ENCODE results near the gene RPUSD2.
"Not testable (repeated sequence)": the region's sequence is repeated elsewhere in the genome, so short reads cannot be mapped to it uniquely, and the experiment has no call there.

Gene RPUSD2

DNA sequence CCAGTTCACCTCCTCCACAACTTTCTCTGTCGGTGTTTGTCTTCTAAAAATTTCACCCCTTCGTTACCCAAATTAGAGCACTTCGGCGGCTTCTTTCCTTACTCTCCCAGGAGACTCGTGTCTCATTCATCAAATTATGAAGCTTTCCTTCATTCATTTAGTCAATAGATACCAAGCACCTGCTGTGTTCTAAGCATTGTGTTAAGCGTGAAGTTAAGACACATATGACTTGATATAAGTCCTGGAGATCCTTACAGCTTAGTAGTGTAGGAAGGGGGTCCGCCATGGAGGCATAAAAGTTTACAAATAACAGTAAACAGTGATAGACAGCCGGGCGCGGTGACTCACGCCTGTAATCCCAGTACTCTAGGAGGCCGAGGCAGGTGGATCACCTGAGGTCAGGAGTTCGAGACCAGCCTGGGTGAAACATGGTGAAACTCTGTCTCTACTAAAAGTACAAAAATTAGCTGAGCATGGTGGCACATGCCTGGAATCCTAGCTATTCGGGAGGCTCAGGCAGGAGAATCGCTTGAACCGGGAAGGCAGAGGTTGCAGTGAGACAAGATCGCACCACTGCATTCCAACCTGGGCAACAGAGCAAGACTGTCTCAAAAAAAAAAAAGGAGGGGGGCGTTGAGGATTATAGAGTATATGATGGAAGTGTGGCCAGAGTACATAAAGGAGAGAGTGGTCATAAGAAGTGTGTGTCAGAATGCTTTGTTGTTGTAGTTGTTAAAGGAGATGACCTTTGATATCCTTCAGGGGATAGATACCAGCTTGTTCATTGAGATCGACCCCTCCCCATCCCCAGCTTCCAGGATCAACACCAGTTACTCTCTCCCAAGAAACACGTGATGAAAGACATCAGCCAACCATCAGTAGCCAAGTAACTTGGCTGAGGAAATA lies 3.5 kb upstream of the RPUSD2 start:
- no peak for DNase-seq

DNA sequence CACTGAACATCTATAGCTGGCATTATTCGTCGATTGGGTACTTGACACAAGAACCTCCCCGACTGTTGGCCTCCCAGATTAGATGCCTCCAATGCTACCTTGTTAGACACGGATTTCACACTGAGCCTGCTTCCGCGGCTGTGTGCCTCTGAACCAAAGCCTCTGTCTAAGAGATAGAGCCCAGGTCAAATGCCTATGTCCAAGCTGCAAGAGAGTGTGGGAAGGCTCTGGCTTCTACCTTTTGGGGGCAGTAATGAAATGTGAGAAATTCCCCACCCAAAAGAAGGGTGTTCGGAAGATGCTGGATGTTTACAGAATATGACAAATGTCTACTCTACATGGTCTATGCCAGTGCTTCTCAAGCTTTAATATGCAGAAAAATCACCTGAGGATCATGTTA lies 2.0 kb upstream of the RPUSD2 start:
- DNase-seq, result no peak

DNA sequence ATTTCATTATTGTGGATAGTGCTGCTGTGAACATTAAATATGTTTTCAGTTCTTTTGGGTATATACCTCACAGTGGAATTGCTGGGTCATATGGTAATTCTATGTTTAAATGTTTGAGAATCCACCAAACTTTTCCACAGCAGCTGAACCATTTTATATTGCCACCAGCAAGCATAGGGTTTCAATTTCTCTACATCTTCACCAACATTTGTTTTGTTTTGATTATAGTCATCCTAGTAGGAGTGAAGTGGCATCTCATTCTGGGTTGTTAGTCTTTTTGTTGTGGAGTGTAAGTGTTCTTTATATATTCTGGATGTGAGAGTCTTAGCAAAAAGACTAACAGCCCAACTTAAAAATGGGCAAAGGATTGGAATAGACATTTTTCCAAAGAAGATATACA lies 6.0 kb downstream of the RPUSD2 start:
- DNase-seq, result no peak

DNA sequence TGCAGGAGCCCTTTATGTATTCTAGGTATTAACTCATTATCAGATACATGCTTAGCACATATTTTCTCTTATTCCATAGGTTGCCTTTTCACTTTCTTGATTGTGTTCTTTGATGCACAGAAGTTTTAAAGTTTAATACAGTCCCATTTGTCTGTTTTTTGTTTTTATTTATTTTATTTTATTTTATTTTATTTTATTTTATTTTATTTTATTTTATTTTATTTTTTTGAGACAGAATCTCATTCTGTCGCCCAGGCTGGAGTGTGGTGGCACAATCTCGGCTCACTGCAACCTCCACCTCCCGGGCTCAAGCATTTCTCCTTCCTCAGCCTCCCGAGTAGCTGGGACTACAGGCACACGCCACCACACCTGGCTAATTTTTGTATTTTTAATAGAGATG lies 7.8 kb downstream of the RPUSD2 start:
- not testable (repeated sequence) for DNase-seq

DNA sequence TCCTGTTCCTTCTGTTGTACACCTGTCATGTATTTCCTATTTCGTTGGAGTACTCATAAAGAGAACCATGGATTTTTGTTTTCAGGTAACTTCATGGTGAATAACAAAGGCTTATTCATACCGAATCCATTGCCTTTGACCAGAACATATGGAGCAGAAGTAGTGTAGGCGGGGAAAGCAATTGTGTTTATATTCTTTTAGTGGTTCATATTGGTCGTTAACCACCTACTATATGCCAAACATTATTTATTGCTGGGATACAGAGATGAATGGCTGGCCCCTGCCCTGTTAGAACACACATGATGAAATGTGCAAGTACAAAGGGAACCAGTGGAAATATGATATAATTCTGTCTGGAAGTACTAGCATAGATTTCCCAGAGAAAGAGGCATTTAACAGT lies 9.8 kb downstream of the RPUSD2 start:
- DNase-seq, result no peak

DNA sequence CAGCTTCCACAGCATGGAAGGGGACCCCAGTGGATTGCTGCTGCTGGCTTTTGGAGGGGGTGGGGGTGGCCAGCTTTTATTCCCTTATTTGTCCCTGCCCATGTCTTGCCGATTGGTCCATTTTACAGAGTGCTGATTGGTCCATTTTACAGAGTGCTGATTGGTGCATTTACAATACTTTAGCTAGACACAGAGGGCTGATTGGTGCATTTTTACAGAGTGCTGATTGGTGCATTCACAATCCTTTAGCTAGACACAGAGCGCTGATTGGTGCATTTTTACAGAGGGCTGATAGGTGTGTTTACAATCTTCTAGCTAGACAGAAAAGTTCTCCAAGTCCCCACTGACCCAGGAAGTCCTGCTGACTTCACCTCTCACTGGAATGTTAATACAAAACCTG lies 12.7 kb downstream of the RPUSD2 start:
- DNase-seq, result not testable (repeated sequence)

DNA sequence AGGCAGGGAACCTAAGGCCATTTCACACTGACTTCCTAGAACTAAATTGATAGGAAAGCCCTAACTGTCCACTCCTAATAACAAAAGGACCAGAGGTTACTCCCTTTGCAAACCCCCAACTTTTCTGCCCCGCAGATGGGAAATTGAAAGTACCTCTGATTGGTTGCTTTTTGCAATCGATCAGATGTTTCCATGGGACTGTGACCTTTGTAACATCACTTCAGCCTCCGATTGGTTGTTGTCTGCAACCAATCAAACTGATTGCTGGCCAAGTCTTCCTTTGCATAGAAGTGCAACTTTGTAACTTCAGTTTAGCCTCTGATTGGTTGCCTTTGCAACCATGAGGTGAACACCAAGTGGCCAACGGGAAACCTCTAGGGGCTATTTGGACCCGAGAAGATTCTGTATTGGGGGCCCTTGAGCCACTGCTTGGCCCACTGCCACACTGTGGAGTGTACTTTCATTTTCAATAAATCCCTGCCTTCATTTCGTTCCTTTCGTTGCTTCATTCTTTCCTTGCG lies 13.7 kb downstream of the RPUSD2 start:
- DNase-seq, result no peak

DNA sequence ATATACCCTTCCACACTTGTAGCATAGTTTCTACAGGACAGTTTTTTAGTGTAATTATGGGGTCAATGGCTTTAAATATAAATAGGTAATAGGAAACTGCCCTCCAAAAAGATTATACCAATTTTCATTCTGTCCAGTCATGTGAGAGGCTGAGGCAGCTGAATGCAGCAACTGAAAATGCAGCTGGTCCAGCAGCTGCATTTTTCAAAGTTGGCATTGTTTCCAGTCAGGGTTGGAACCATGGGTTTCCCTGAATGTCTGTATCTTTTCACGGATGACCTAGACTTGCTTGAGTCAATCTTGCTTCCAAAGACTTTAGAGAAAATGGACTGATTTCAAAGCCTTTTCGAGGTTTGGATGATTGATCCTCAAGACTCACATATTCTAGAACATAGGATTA lies 15.1 kb downstream of the RPUSD2 start:
- DNase-seq, result no peak

DNA sequence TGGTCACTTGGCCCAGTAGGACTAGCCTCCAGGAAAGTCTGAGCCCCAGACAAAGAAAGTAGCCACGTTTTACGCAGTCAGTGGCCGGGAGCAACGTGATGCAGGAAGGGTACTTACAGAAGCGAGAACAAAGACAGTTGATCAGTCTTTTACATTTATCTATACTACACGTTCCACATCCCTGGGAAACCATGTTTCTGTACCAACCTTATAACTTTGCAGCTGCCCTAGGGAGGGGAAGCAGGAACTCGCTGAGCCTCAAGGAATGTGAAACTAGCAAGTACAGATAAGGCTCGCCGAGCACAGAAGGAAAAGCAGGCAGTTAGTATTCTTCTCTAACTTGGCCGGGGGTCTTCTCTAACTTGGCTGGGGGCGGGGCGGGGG lies 21.6 kb downstream of the RPUSD2 start:
- no peak for DNase-seq

DNA sequence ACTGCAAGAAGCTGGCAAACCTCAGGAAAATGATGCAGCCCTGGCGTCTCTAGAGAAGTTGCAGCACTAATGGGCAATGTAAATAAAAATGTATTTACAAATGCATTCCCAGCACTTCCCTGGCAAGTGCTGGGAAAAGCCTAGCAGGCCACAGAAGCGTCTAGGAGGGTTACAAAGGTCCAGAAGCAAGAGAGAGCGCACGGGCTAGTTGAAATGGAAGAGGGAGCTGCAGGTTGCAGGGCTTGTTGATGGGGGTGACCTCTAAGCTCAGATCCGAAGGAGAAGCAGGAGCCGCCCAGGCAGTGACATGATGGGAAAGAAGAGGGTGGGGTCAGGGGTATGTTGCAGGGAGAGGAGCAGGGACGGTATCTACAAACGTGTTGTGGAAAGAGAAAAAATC lies 22.3 kb downstream of the RPUSD2 start:
- DNase-seq, result no peak

DNA sequence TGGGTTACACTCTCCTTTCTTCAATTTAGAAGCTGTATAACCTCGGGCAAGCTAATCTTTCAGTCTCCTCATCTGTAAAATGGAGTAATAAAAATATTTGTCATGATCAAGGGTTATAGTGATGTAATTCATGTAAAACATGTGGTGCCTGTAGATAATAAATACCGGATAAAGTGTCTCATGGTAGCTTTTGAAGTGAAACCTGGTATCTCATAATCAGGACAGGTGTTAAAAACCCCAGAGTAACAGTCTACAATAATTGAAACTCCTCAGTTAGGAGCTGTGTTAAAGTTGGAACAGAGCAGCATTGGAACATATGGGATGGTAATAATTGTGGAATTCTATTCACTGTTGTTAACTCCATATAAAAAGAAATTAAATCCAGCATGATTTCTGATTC lies 24.1 kb downstream of the RPUSD2 start:
- DNase-seq, result no peak

DNA sequence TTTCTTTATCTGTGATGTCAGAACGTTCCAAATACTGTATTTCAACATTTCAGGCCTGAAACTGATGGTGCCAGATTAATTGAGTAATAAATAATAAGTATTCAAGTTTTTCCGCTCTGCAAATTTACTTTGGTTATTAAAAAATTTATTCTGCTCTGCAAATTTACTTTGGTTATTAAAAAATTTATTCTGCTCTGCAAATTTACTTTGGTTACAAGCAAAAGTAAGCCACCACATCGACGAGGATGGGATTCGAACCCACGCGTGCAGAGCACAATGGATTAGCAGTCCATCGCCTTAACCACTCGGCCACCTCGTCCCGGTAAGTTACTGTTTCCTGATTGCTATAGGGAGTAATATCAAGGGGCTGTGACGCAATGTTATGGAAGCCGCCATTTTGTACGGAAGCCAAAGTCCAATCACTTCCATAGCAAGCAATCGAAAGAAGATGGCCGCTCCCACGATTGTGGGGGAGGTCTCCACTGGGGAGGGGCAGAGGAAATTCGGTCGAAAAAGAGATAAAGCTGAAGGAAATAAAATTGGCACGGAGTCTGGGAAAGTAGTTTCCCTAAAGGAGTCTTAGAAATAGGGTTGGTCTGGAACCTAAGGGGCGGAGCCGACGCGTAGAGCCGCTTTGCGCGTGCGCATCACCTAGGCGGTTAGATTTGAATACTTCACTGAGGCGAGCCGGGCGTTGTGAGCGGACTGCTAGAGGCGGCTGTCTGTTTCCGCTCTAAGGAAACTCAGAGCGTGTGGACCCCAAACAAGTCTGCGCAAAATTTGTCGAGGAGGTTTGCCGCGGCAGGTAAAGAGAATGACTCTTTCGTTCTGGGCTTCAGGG lies 24.7 kb downstream of the RPUSD2 start, which contains the start of gene KNL1:
TSS of gene KNL1 (plus strand) at position 662 of the 841 bp plus-strand sequence. CDS start 8,683 bp downstream, outside the sequence.
- peak; percentile 83 for DNase-seq

DNA sequence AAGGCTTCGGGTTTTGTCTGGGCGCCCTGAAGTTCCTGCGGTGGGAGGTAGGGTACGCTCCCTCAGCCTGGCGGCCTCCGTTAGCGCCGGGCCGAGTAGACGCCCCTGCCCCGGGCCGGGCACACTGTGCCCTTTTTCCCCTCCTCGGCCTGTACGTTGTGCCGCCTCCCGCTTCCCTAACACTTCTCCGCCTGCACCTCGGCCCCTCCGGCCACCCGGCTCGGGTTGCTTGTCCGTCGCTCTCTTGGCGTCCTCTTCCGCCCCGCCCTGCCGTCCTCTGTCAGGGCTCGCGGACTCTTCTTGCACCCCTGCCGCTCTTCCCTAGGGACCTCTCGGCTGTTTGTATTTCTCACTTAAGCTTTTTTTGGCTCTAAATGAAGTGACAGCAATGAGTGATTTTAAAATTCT lies 25.3 kb downstream of the RPUSD2 start:
- DNase-seq, result no peak

DNA sequence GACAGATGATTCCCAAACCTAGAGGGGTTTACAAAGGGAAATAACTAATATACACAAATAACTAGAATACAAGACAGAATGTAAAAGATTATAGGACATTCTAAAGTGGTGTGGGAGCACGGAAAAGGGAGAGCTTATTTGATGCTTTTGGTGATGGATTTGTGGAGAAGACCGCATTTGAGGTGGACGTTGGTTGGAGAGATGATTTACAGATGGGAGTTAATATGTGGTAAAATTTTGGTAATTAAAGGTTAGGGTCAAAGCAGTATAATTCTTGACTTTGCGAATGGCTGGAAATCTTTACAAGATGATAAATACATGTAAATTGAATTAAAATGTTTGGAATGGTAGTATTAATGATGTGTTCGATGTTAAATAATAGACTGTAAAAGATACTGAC lies 26.1 kb downstream of the RPUSD2 start:
- no peak for DNase-seq

DNA sequence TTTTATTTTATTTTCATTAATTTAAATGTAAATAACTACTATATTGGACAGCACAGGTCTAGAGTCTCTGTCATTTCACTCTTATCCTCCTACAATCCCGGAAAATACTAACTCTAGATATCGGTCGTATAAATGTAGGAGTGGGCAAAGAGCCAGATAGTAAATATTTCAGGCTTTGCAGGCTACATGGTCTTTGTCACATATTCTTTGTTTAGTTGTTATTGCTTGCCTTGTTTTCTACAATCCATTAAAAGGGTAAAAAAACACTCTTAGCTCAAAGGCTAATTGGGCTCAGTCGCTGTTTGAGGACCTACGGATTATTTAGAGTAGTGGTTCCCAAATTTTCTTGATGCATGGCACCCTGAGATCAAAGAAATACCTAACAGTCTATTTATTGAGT lies 26.7 kb downstream of the RPUSD2 start:
- no peak for DNase-seq

DNA sequence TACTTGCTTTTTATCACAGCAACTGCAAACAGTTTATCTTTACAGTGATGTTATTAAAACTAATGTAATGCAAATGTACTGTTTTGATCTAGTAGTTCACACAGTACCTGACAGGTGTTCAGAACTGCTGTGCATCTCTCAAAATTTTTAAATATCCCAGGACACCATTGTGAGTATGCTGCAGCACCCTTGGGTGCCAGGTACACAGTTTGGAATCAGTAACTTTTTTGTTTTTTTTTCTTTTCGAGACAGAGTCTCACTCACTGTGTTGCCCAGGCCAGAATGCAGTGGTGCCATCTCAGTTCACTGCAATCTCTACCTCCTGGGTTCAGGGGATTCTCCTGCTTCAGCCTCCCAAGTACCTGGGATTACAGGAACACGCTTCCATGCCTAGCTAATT lies 27.9 kb downstream of the RPUSD2 start:
- DNase-seq, result no peak

DNA sequence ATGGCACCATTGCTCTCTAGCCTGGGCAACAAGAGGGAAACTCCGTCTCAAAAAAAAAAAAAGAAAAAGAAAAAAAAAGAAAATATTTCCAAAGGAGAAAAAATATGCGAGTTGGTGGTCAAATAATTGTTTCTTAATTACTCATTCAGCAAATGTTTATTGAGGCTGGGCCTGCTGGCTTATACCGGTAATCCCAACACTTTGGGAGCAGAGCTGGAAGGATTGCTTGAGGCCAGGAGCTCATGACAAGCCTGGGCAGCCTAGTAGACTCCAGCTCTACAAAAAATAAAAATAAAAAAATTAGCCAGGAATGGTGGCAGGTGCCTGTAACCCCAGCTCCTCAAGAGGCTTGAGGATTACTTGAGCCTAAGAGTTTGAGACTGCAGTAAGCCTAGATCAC lies 29.0 kb downstream of the RPUSD2 start:
- no peak for DNase-seq

DNA sequence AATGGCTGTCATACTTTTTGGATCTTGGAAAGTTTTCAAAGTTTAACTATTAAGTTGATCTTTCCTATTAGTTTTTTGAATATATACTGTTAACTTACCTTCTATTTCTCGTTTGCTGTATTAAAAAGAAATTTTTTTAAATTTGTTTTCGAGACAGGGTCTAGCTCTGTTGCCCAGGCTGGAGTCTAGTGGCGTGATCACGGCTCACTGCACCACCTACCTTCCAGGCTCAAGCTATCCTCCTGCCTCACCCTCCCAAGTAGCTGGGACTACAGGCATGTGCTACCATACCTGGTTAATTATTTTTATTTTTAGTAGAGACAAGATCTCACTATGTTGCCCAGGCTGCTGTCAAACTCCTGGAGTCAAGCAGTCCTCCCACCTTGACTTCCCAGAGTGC lies 29.6 kb downstream of the RPUSD2 start:
- DNase-seq, result no peak

DNA sequence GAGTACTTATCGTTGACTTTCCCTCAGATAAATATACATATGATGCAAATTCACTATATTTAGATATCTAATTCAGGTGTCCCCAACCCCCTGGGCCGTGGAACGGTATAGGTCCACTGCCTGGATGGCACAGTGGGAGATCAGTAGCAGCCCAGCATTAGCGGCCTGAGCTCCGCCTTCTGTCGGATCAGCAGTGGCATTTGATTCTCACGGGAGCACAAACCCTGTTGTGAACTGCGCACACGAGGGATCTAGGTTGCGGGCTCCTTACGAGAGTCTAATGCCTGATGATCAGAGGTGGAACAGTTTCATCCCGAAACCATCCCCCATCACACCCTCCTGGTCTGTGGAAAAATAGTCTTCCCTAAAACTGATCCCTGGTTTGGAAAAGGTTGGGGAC lies 31.9 kb downstream of the RPUSD2 start:
- DNase-seq, result no peak

DNA sequence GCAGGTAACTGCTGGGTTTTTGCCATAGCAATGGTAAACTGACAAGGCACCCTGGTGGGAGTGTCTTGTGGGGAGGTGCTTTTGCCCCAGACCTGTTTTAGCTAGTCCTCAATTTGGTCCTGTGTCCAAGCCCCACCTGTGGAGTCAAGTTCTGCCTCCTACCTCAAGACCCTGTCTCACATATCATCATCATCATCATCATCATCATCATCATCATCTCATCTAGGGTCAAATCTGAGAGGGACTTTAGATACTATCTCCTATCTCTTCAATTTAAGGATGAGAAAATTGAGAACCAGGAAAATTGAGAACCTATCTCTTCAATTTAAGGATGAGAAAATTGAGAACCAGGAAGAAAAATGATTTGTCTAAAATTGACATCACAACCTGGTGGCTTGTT lies 34.8 kb downstream of the RPUSD2 start:
- DNase-seq, result no peak

DNA sequence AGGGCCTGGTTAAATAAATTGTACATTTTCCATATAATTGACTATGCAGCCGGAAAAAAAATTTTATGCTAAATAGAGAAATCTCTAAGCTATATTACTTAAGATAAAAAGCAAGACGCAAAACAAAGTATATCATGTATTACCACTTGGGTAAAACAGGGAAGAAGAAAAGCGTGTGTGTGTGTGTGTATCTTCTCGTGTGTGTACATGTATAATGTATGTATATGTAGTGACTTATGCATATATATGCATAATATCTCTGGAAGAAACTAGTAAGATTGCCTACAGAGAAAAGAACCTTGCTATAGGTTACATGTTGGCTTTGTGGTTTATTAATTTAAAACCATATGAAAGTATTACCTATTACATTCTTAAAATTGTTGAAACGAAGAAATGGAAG lies 44.0 kb downstream of the RPUSD2 start:
- DNase-seq, result no peak

DNA sequence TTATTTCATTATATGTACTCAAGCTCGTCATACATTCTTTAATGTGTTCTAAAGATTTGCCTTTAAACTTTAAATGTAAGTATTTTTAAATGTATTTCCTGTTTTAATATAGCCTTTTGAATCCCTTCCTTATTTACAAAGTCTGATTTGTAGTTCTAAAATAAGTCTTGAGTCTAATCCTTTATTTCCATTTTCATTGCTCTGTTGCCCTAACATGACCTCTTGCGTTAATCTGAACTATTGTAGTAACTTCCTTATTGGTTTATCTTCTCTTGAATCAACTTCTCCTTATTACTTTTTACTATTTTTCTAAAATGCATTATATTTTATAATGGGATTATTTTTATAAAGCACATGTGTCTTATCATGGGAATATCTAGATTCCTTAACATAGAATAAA lies 48.9 kb downstream of the RPUSD2 start:
- DNase-seq, result no peak

DNA sequence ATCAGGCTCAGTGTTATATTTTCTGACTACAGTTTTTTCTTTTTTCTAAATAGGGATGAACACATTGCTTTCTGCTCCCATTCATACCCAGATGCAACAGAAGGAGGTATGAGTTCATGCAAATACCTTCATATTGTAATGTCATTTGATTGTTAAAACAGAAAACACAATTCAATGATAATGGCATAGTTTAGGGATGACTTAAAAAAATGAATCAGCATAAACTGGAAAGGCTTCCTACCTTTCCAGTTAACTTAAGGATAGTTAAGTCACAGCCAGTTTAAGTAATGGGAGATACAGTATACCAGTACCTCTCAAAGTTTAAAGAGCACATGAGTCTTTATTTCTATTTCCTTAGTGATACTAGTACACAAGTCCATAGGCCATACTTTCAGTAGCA lies 49.8 kb downstream of the RPUSD2 start:
- no peak for DNase-seq

DNA sequence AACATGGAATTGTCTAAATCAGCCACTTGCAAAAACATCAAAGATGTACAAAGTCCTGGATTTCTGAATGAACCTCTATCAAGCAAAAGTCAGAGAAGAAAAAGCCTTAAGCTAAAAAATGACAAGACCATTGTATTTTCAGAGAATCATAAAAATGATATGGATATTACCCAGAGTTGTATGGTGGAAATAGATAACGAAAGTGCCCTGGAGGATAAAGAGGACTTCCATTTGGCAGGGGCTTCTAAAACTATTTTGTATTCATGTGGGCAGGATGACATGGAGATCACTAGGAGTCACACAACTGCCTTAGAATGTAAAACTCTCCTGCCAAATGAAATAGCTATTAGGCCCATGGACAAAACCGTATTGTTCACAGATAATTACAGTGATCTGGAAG lies 54.3 kb downstream of the RPUSD2 start:
- no peak for DNase-seq

Measured in activated naive CD4-positive, alpha-beta T cell treated with anti-CD3 and anti-CD28 coated beads, Interleukin-2, amount 50 U/mL, for 16 hours (primary cell).